Muscle layer of duodenum (tissue), 2 donors: ENCODE data around the gene DYNC2H1.
"Not testable (repeated sequence)": the region's sequence is repeated elsewhere in the genome, so short reads cannot be mapped to it uniquely, and the experiment has no call there.

ENCODE experiments used
- H3K27ac ChIP-seq: one replicate; pipeline ENCODE4 v1.7.0; 2013; ENCODE audit warnings: mild to moderate bottlenecking, low read length
- H3K27me3 ChIP-seq: one replicate; pipeline ENCODE4 v1.7.0; 2013; ENCODE audit warnings: low read depth, mild to moderate bottlenecking, control low read depth, low read length
- H3K36me3 ChIP-seq, 2 donors: one replicate each; pipeline ENCODE4 v1.7.0; 2013; ENCODE audit warnings: low read length in 2 of 2, control low read depth in 1 of 2, mild to moderate bottlenecking in 1 of 2; ENCODE audit not compliant: insufficient read depth in 2 of 2, control insufficient read depth in 1 of 2
- H3K4me1 ChIP-seq, 2 donors: one replicate each; pipeline ENCODE4 v1.7.0; 2013; ENCODE audit warnings: low read length in 2 of 2, mild to moderate bottlenecking in 2 of 2, control low read depth in 1 of 2, moderate library complexity in 1 of 2; ENCODE audit not compliant: insufficient read depth in 2 of 2, control insufficient read depth in 1 of 2
- H3K4me3 ChIP-seq, 2 donors: one replicate each; pipeline ENCODE4 v1.7.0; 2013; ENCODE audit warnings: low read length in 2 of 2, low read depth in 1 of 2, mild to moderate bottlenecking in 1 of 2
- H3K9me3 ChIP-seq, 2 donors: one replicate each; pipeline ENCODE4 v1.7.0; 2013; ENCODE audit warnings: low read length in 2 of 2, control low read depth in 1 of 2, mild to moderate bottlenecking in 1 of 2; ENCODE audit not compliant: control insufficient read depth in 1 of 2
- donor health status: healthy.

The DYNC2H1 gene

GRCh38 chr11:103141986-103142385 is 32.8 kb downstream of the DYNC2H1 start:
- not testable (repeated sequence) for H3K4me3 ChIP-seq, H3K4me1 ChIP-seq, H3K27me3 ChIP-seq, H3K27ac ChIP-seq, H3K9me3 ChIP-seq, H3K36me3 ChIP-seq

GRCh38 chr11:103147627-103148026 is 38.4 kb downstream of the DYNC2H1 start:
- Histone ChIP-seq H3K36me3 (peaks cover 0 to 14% of the 10 kb centered on the region in 2 donors), H3K4me1 (no peaks in the 10 kb centered on the region), H3K27ac (no peak overlapping the region), H3K4me3 (no peak overlapping the region), H3K9me3 (no peaks in the 10 kb centered on the region), H3K27me3 (no peaks in the 10 kb centered on the region)

- H3K36me3 ChIP-seq = peaks cover 10 to 17% of the 10 kb centered on the region in 2 donors
- H3K9me3 ChIP-seq = no peaks in the 10 kb centered on the region
- H3K4me3 ChIP-seq = no peak overlapping the region
- no peaks in the 10 kb centered on the region for H3K4me1 ChIP-seq
- H3K27ac ChIP-seq = no peak overlapping the region
- no peaks in the 10 kb centered on the region for H3K27me3 ChIP-seq
Observed at GRCh38 chr11:103157542-103157941, 48.3 kb downstream of the DYNC2H1 start.

GRCh38 chr11:103164093-103164796 is 55.0 kb downstream of the DYNC2H1 start:
- Histone ChIP-seq H3K9me3 (no peaks in the 10 kb centered on the region), H3K27me3 (no peaks in the 10 kb centered on the region), H3K4me3 (no peak overlapping the region), H3K4me1 (no peaks in the 10 kb centered on the region), H3K36me3 (peaks cover 13 to 47% of the 10 kb centered on the region in 2 donors), H3K27ac (no peak overlapping the region)

- H3K4me3 ChIP-seq = no peak overlapping the region
- H3K36me3 ChIP-seq = peaks cover 15 to 41% of the 10 kb centered on the region in 2 donors
- no peaks in the 10 kb centered on the region for H3K9me3 ChIP-seq
- H3K4me1 ChIP-seq = no peaks in the 10 kb centered on the region
- no peak overlapping the region for H3K27ac ChIP-seq
- H3K27me3 ChIP-seq = no peaks in the 10 kb centered on the region
Observed at GRCh38 chr11:103167166-103167565, 57.9 kb downstream of the DYNC2H1 start.

GRCh38 chr11:103170865-103171264 is 61.6 kb downstream of the DYNC2H1 start:
- Histone ChIP-seq H3K27ac (no peak overlapping the region), H3K27me3 (no peaks in the 10 kb centered on the region), H3K36me3 (peaks cover 12 to 21% of the 10 kb centered on the region in 2 donors), H3K4me1 (no peaks in the 10 kb centered on the region), H3K9me3 (no peaks in the 10 kb centered on the region), H3K4me3 (no peak overlapping the region)

- Histone ChIP-seq H3K36me3 (peaks cover 0 to 6% of the 10 kb centered on the region in 2 donors), H3K27me3 (no peaks in the 10 kb centered on the region), H3K27ac (no peak overlapping the region), H3K4me3 (no peak overlapping the region), H3K4me1 (no peaks in the 10 kb centered on the region), H3K9me3 (no peaks in the 10 kb centered on the region)
Observed at GRCh38 chr11:103175461-103176129, 66.4 kb downstream of the DYNC2H1 start.

- no peak overlapping the region for H3K4me3 ChIP-seq
- no peaks in the 10 kb centered on the region for H3K9me3 ChIP-seq
- H3K4me1 ChIP-seq = no peaks in the 10 kb centered on the region
- H3K36me3 ChIP-seq = peaks cover 0 to 8% of the 10 kb centered on the region in 2 donors
- H3K27me3 ChIP-seq = no peaks in the 10 kb centered on the region
- no peak overlapping the region for H3K27ac ChIP-seq
Observed at GRCh38 chr11:103183981-103184611, 74.9 kb downstream of the DYNC2H1 start.

- H3K36me3 ChIP-seq = peaks cover 4 to 7% of the 10 kb centered on the region in 2 donors
- H3K4me3 ChIP-seq = no peak overlapping the region
- no peaks in the 10 kb centered on the region for H3K4me1 ChIP-seq
- H3K27me3 ChIP-seq = no peaks in the 10 kb centered on the region
- H3K9me3 ChIP-seq = no peaks in the 10 kb centered on the region
- H3K27ac ChIP-seq = no peak overlapping the region
Observed at GRCh38 chr11:103202048-103202651, 92.9 kb downstream of the DYNC2H1 start.

- no peaks in the 10 kb centered on the region for H3K9me3 ChIP-seq
- no peaks in the 10 kb centered on the region for H3K36me3 ChIP-seq
- no peak overlapping the region for H3K4me3 ChIP-seq
- H3K27ac ChIP-seq = no peak overlapping the region
- H3K4me1 ChIP-seq = no peaks in the 10 kb centered on the region
- no peaks in the 10 kb centered on the region for H3K27me3 ChIP-seq
Observed at GRCh38 chr11:103210543-103210942, 101.3 kb downstream of the DYNC2H1 start.

- Histone ChIP-seq H3K4me3 (no peak overlapping the region), H3K9me3 (no peaks in the 10 kb centered on the region), H3K27ac (no peak overlapping the region), H3K36me3 (no peaks in the 10 kb centered on the region), H3K27me3 (no peaks in the 10 kb centered on the region), H3K4me1 (no peaks in the 10 kb centered on the region)
Observed at GRCh38 chr11:103215812-103216211, 106.6 kb downstream of the DYNC2H1 start.
